ENCODE data around the gene CDK14. TPM values are rescaled to one million over a fixed set of nuclear protein-coding genes. Genes with fewer than 3 reads are reported as not detected.

CDK14 gene
- total RNA-seq, 4 donors from 2014 or later, result 3.5 to 5.1 (median 3.9) TPM

DNA sequence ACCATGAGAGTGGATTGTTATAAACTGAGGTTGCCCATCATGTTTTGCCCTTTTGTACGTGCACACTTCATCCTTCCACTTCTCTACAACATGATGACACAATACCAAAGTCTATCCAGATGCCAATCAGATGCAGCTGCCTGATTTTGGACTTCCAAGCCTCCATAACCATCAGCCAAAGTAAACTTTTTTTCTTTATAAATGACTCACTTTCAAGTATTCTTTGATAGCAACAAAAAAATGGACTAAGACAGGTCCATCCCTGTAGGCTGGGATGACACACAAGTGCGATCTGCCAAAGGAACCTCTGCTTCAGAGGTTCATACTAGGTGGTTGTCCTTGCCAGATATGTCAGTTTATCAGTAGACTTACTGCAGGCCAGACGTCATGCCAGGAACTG, 347.9 kb downstream of the CDK14 start:
- no peak overlapping the region for H3K27ac ChIP-seq
- DNase-seq (ENCODE audit: low spot score in 2 of 2), result no peak
- TF ChIP-seq POLR2A (IDR thresholded peaks at IDR 0.05) (no peak), EP300 (IDR thresholded peaks at IDR 0.05) (no peak), CTCF (IDR thresholded peaks at IDR 0.05) (no peak), POLR2AphosphoS5 (IDR thresholded peaks at IDR 0.05) (no peak)
- no peaks in the 10 kb centered on the region for H3K27me3 ChIP-seq
- no peaks in the 10 kb centered on the region for H3K36me3 ChIP-seq
- no peaks in the 10 kb centered on the region for H3K9me3 ChIP-seq
- 85% methylated on average over 3 of the region's 3 CpGs for WGBS
- no peaks in the 10 kb centered on the region for H3K4me1 ChIP-seq
- no peak overlapping the region for H3K4me3 ChIP-seq

GRCh38 chr7:90945104-90945787, 349.1 kb downstream of the CDK14 start:
- Histone ChIP-seq H3K4me1 (no peaks in the 10 kb centered on the region), H3K9me3 (no peaks in the 10 kb centered on the region), H3K4me3 (no peak overlapping the region), H3K36me3 (no peaks in the 10 kb centered on the region), H3K27me3 (no peaks in the 10 kb centered on the region), H3K27ac (no peak overlapping the region)
- 69% methylated on average over 5 of the region's 5 CpGs for WGBS
- DNase-seq (ENCODE audit: low spot score in 2 of 2), result no peak
- TF ChIP-seq POLR2AphosphoS5 (IDR thresholded peaks at IDR 0.05) (no peak), CTCF (IDR thresholded peaks at IDR 0.05) (no peak), EP300 (IDR thresholded peaks at IDR 0.05) (no peak), POLR2A (IDR thresholded peaks at IDR 0.05) (no peak)

- no peaks in the 10 kb centered on the region for H3K9me3 ChIP-seq
- H3K27me3 ChIP-seq, result no peaks in the 10 kb centered on the region
- H3K27ac ChIP-seq, result no peak overlapping the region
- no peak overlapping the region for H3K4me3 ChIP-seq
- TF ChIP-seq EP300 (IDR thresholded peaks at IDR 0.05), result no peak
- TF ChIP-seq CTCF (IDR thresholded peaks at IDR 0.05), result no peak
- TF ChIP-seq POLR2A (IDR thresholded peaks at IDR 0.05), result no peak
- TF ChIP-seq POLR2AphosphoS5 (IDR thresholded peaks at IDR 0.05), result no peak
- no peak for DNase-seq (ENCODE audit: low spot score in 2 of 2)
- no peaks in the 10 kb centered on the region for H3K4me1 ChIP-seq
- 77% methylated on average over 10 of the region's 10 CpGs for WGBS
- H3K36me3 ChIP-seq, result no peaks in the 10 kb centered on the region
These were observed 350.8 kb downstream of the CDK14 start for GRCh38 chr7:90946730-90947501.

DNA sequence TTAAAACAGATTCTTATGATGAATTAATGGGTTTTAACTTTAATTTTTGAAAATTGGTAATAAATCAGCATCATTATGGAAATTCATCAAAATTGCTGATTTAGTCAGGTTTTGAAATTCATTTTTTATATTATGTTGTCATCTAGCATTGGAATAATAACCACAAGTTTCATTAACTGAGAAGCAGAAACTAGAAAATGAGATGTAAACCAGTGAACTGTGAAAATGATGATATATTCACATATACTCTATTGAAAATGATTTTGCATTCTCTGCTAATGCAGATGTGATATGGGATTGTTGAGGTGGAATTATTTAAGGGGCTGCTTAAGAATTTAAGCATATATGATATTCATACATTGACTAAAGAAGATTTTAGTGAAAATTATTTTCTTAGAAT, 352.0 kb downstream of the CDK14 start:
- Histone ChIP-seq H3K36me3 (no peaks in the 10 kb centered on the region), H3K27ac (no peak overlapping the region), H3K4me3 (no peak overlapping the region), H3K9me3 (no peaks in the 10 kb centered on the region), H3K4me1 (no peaks in the 10 kb centered on the region), H3K27me3 (no peaks in the 10 kb centered on the region)
- TF ChIP-seq EP300 (IDR thresholded peaks at IDR 0.05) (no peak), POLR2A (IDR thresholded peaks at IDR 0.05) (no peak), CTCF (IDR thresholded peaks at IDR 0.05) (no peak), POLR2AphosphoS5 (IDR thresholded peaks at IDR 0.05) (no peak)
- no peak for DNase-seq (ENCODE audit: low spot score in 2 of 2)

GRCh38 chr7:90951229-90951628, 355.1 kb downstream of the CDK14 start:
- Histone ChIP-seq H3K4me1 (no peaks in the 10 kb centered on the region), H3K27ac (no peak overlapping the region), H3K27me3 (no peaks in the 10 kb centered on the region), H3K36me3 (no peaks in the 10 kb centered on the region), H3K4me3 (no peak overlapping the region), H3K9me3 (no peaks in the 10 kb centered on the region)
- no peak for TF ChIP-seq EP300 (IDR thresholded peaks at IDR 0.05)
- TF ChIP-seq POLR2AphosphoS5 (IDR thresholded peaks at IDR 0.05), result no peak
- TF ChIP-seq CTCF (IDR thresholded peaks at IDR 0.05), result no peak
- TF ChIP-seq POLR2A (IDR thresholded peaks at IDR 0.05), result no peak
- no peak for DNase-seq (ENCODE audit: low spot score in 2 of 2)
- WGBS, result 88% methylated on average over 1 of the region's 1 CpG
